AG10803 (cell line): ENCODE data around the gene SLC15A2.

Experiments used
- DNase-seq: peaks from one replicate; pipeline ENCODE4 v3.0.0; 2010; ENCODE audit warnings: low read depth
- H3K4me3 ChIP-seq: 2 replicates; pipeline ENCODE4 v1.5.1; 2011; ENCODE audit warnings: mild to moderate bottlenecking, low read length, control low read depth
- CTCF ChIP-seq: conservative IDR thresholded peaks from 2 replicates; pipeline ENCODE4 v1.5.1; 2011; ENCODE audit warnings: mild to moderate bottlenecking, low read length, control low read depth, inconsistent platforms

SLC15A2 gene

GRCh38 chr3:121979734-121980449, 85.7 kb downstream of the SLC15A2 start:
- no peak for TF ChIP-seq CTCF
- no peak for DNase-seq
- H3K4me3 ChIP-seq = no peak overlapping the region

- H3K4me3 ChIP-seq = no peak overlapping the region
- no peak for DNase-seq
- no peak for TF ChIP-seq CTCF
Measured at GRCh38 chr3:121980450-121980796, 86.2 kb downstream of the SLC15A2 start.

GRCh38 chr3:121981473-121981872, 87.3 kb downstream of the SLC15A2 start:
- H3K4me3 ChIP-seq = no peak overlapping the region
- no peak for DNase-seq
- no peak for TF ChIP-seq CTCF

- H3K4me3 ChIP-seq = no peak overlapping the region
- DNase-seq = no peak
- no peak for TF ChIP-seq CTCF
Measured at GRCh38 chr3:121985846-121986245, 91.6 kb downstream of the SLC15A2 start.

GRCh38 chr3:121988146-121988545, 93.9 kb downstream of the SLC15A2 start:
- H3K4me3 ChIP-seq = no peak overlapping the region
- TF ChIP-seq CTCF = no peak
- no peak for DNase-seq

- TF ChIP-seq CTCF = no peak
- H3K4me3 ChIP-seq = no peak overlapping the region
- no peak for DNase-seq
Measured at GRCh38 chr3:121989943-121990342, 95.7 kb downstream of the SLC15A2 start.
